Measurements from ENCODE around the gene SGCE.

The SGCE gene

GRCh38 chr7:94620703-94621118 is 35.2 kb downstream of the SGCE start:
- DNase-seq = no peak

GRCh38 chr7:94618126-94618525 is 37.8 kb downstream of the SGCE start:
- no peak for DNase-seq

GRCh38 chr7:94616855-94617254 is 39.1 kb downstream of the SGCE start:
- DNase-seq = no peak

- no peak for DNase-seq
Observed at GRCh38 chr7:94615666-94616065, 40.3 kb downstream of the SGCE start.

GRCh38 chr7:94612661-94613060 is 43.3 kb downstream of the SGCE start:
- DNase-seq = no peak

- no peak for DNase-seq
Observed at GRCh38 chr7:94612253-94612652, 43.7 kb downstream of the SGCE start.

- no peak for DNase-seq
Observed at GRCh38 chr7:94609561-94609960, 46.4 kb downstream of the SGCE start.

GRCh38 chr7:94605031-94605430 is 50.9 kb downstream of the SGCE start:
- no peak for DNase-seq

- no peak for DNase-seq
Observed at GRCh38 chr7:94602181-94602580, 53.8 kb downstream of the SGCE start.

GRCh38 chr7:94600267-94600666 is 55.7 kb downstream of the SGCE start:
- DNase-seq = no peak

- DNase-seq = no peak
Observed at GRCh38 chr7:94595717-94596116, 60.2 kb downstream of the SGCE start.

GRCh38 chr7:94594882-94595281 is 61.1 kb downstream of the SGCE start:
- DNase-seq = no peak

- DNase-seq = no peak
Observed at GRCh38 chr7:94591176-94591575, 64.8 kb downstream of the SGCE start.

GRCh38 chr7:94590526-94591162 is 65.3 kb downstream of the SGCE start:
- no peak for DNase-seq

- no peak for DNase-seq
Observed at GRCh38 chr7:94588075-94588474, 67.9 kb downstream of the SGCE start.

- DNase-seq = no peak
Observed at GRCh38 chr7:94584113-94584512, 71.8 kb downstream of the SGCE start.

GRCh38 chr7:94580601-94581000 is 75.3 kb downstream of the SGCE start:
- no peak for DNase-seq

GRCh38 chr7:94579470-94579869 is 76.5 kb downstream of the SGCE start:
- DNase-seq = no peak

GRCh38 chr7:94578614-94579013 is 77.3 kb downstream of the SGCE start:
- no peak for DNase-seq

- no peak for DNase-seq
Observed at GRCh38 chr7:94577357-94577756, 78.6 kb downstream of the SGCE start.

GRCh38 chr7:94576316-94576715 is 79.6 kb downstream of the SGCE start:
- DNase-seq = no peak

- DNase-seq = no peak
Observed at GRCh38 chr7:94575646-94576045, 80.3 kb downstream of the SGCE start.

GRCh38 chr7:94571816-94572215 is 84.1 kb downstream of the SGCE start:
- DNase-seq = no peak

- DNase-seq = no peak
Observed at GRCh38 chr7:94567396-94567795, 88.5 kb downstream of the SGCE start.

GRCh38 chr7:94565247-94565894 is 90.6 kb downstream of the SGCE start:
- DNase-seq = no peak

All from effector CD4-positive, alpha-beta T cell (primary cell).